Astrocyte (in vitro differentiated cells and primary cell): ENCODE data around the gene PIWIL1. TPM values are rescaled to one million over a fixed set of nuclear protein-coding genes. Genes with fewer than 3 reads are reported as not detected.

Experiments
- DNase-seq: peaks from one replicate; pipeline ENCODE4 v3.0.0-alpha.2; 2010; ENCODE audit warnings: low read depth
- FAIRE-seq: peaks from 2 replicates; lab custom pipeline; 2011; peaks lifted over from hg19 to GRCh38; lab: Jason Lieb, UNC
- H2AFZ ChIP-seq: 2 replicates; pipeline ENCODE4 v1.6.0; 2012; ENCODE audit warnings: low read depth, low read length, inconsistent platforms
- H3K27ac ChIP-seq: 2 replicates; pipeline ENCODE4 v1.5.1; 2011; ENCODE audit warnings: low read depth, low read length, inconsistent platforms
- H3K27me3 ChIP-seq: 2 replicates; pipeline ENCODE4 v1.6.0; 2011; ENCODE audit warnings: low read length, inconsistent platforms; ENCODE audit not compliant: insufficient read depth
- H3K36me3 ChIP-seq: 2 replicates; pipeline ENCODE4 v1.5.1; 2011; ENCODE audit warnings: low read length, inconsistent platforms; ENCODE audit not compliant: insufficient read depth
- H3K4me1 ChIP-seq: 2 replicates; pipeline ENCODE4 v1.5.1; 2011; ENCODE audit warnings: low read length, inconsistent platforms; ENCODE audit not compliant: insufficient read depth
- H3K4me2 ChIP-seq: 2 replicates; pipeline ENCODE4 v1.6.0; 2012; ENCODE audit warnings: low read length, inconsistent platforms
- H3K4me3 ChIP-seq: 2 replicates; pipeline ENCODE4 v1.5.1; 2011; ENCODE audit warnings: low read depth, mild to moderate bottlenecking, low read length, inconsistent platforms; ENCODE audit not compliant: insufficient read depth
- H3K79me2 ChIP-seq: 2 replicates; pipeline ENCODE4 v1.6.0; 2012; ENCODE audit warnings: mild to moderate bottlenecking, low read length, inconsistent platforms; ENCODE audit not compliant: insufficient read depth
- H3K9ac ChIP-seq: 2 replicates; pipeline ENCODE4 v1.6.0; 2012; ENCODE audit warnings: mild to moderate bottlenecking, low read length, inconsistent platforms
- H3K9me3 ChIP-seq: 2 replicates; pipeline ENCODE4 v1.5.1; 2012; ENCODE audit warnings: low read depth, mild to moderate bottlenecking, low read length, inconsistent platforms; ENCODE audit not compliant: insufficient read depth
- H4K20me1 ChIP-seq: 2 replicates; pipeline ENCODE4 v1.6.0; 2012; ENCODE audit warnings: low read length, inconsistent platforms; ENCODE audit not compliant: insufficient read depth
- H3K27ac Mint-ChIP-seq: one replicate; pipeline ENCODE4 v1.8.0; 2021; ENCODE audit warnings: mild to moderate bottlenecking, mixed read lengths; ENCODE audit not compliant: unreplicated experiment
- H3K27me3 Mint-ChIP-seq: one replicate; pipeline ENCODE4 v1.8.0; 2021; ENCODE audit warnings: low read depth, mixed read lengths; ENCODE audit not compliant: unreplicated experiment
- H3K36me3 Mint-ChIP-seq: one replicate; pipeline ENCODE4 v1.8.0; 2021; ENCODE audit warnings: low read depth, mixed read lengths; ENCODE audit not compliant: unreplicated experiment
- H3K4me1 Mint-ChIP-seq: one replicate; pipeline ENCODE4 v1.8.0; 2021; ENCODE audit warnings: low read depth, mixed read lengths; ENCODE audit not compliant: unreplicated experiment
- H3K4me3 Mint-ChIP-seq: one replicate; pipeline ENCODE4 v1.8.0; 2021; ENCODE audit warnings: mild to moderate bottlenecking, moderate library complexity, mixed read lengths; ENCODE audit not compliant: unreplicated experiment
- H3K9me3 Mint-ChIP-seq: one replicate; pipeline ENCODE4 v1.8.0; 2021; ENCODE audit warnings: mild to moderate bottlenecking, mixed read lengths; ENCODE audit not compliant: unreplicated experiment
- CTCF ChIP-seq: IDR thresholded peaks from 2 replicates; pipeline ENCODE4 v1.5.1; 2011; ENCODE audit warnings: low read depth, mild to moderate bottlenecking, inconsistent platforms, low read length, moderate library complexity; ENCODE audit not compliant: insufficient read depth
- EZH2 ChIP-seq: IDR thresholded peaks from 2 replicates; pipeline ENCODE4 v1.6.1; 2012; ENCODE audit warnings: mild to moderate bottlenecking, low read length, inconsistent platforms; ENCODE audit not compliant: insufficient read depth
- total RNA-seq: library from RNA; stranded (reverse); gene quantifications from 2 replicates; pipeline ENCODE4 v1.2.1, GENCODE V29; 2021

PIWIL1 gene
- total RNA-seq, 1 donor from 2014 or later = not detected

- H3K4me3 Mint-ChIP-seq = no peak overlapping the region
- no peak overlapping the region for H3K9ac ChIP-seq
- peaks cover 3% of the 10 kb centered on the region for H3K9me3 Mint-ChIP-seq
- H3K27ac Mint-ChIP-seq = no peak overlapping the region
- no peaks in the 10 kb centered on the region for H3K27me3 Mint-ChIP-seq
- H3K4me2 ChIP-seq = no peak overlapping the region
- FAIRE-seq (no peak), DNase-seq (no peak)
- no peaks in the 10 kb centered on the region for H3K4me1 Mint-ChIP-seq
- H3K27ac ChIP-seq = no peak overlapping the region
- H4K20me1 ChIP-seq = no peaks in the 10 kb centered on the region
- no peaks in the 10 kb centered on the region for H3K79me2 ChIP-seq
- no peak overlapping the region for H3K4me3 ChIP-seq
- H3K4me1 ChIP-seq = no peaks in the 10 kb centered on the region
- no peak for TF ChIP-seq CTCF
- no peak for TF ChIP-seq EZH2
- H3K36me3 ChIP-seq = no peaks in the 10 kb centered on the region
- no peaks in the 10 kb centered on the region for H3K36me3 Mint-ChIP-seq
- no peak overlapping the region for H2AFZ ChIP-seq
- H3K27me3 ChIP-seq = no peaks in the 10 kb centered on the region
- H3K9me3 ChIP-seq = no peaks in the 10 kb centered on the region
Observed at GRCh38 chr12:130367523-130367922, 29.8 kb downstream of the PIWIL1 start.

GRCh38 chr12:130369816-130370215 is 32.1 kb downstream of the PIWIL1 start:
- Histone ChIP-seq H3K9me3 (no peaks in the 10 kb centered on the region), H2AFZ (no peak overlapping the region), H3K4me3 (no peak overlapping the region), H3K4me2 (no peak overlapping the region), H3K27ac (no peak overlapping the region), H4K20me1 (no peaks in the 10 kb centered on the region), H3K36me3 (no peaks in the 10 kb centered on the region), H3K9ac (no peak overlapping the region), H3K79me2 (no peaks in the 10 kb centered on the region), H3K4me1 (no peaks in the 10 kb centered on the region), H3K27me3 (no peaks in the 10 kb centered on the region)
- no peak overlapping the region for H3K27ac Mint-ChIP-seq
- DNase-seq (no peak), FAIRE-seq (no peak)
- H3K27me3 Mint-ChIP-seq = no peaks in the 10 kb centered on the region
- H3K9me3 Mint-ChIP-seq = no peaks in the 10 kb centered on the region
- no peak overlapping the region for H3K4me3 Mint-ChIP-seq
- no peaks in the 10 kb centered on the region for H3K4me1 Mint-ChIP-seq
- H3K36me3 Mint-ChIP-seq = no peaks in the 10 kb centered on the region
- TF ChIP-seq CTCF (no peak), EZH2 (no peak)

GRCh38 chr12:130371296-130371695 is 33.6 kb downstream of the PIWIL1 start:
- TF ChIP-seq CTCF (no peak), EZH2 (no peak)
- Histone ChIP-seq H3K4me2 (no peak overlapping the region), H3K36me3 (no peaks in the 10 kb centered on the region), H3K79me2 (no peaks in the 10 kb centered on the region), H3K27ac (no peak overlapping the region), H3K9ac (no peak overlapping the region), H4K20me1 (no peaks in the 10 kb centered on the region), H3K9me3 (no peaks in the 10 kb centered on the region), H3K27me3 (no peaks in the 10 kb centered on the region), H3K4me3 (no peak overlapping the region), H3K4me1 (no peaks in the 10 kb centered on the region), H2AFZ (no peak overlapping the region)
- peaks cover 2% of the 10 kb centered on the region for H3K9me3 Mint-ChIP-seq
- H3K4me1 Mint-ChIP-seq = no peaks in the 10 kb centered on the region
- no peak for FAIRE-seq
- no peak for DNase-seq
- H3K36me3 Mint-ChIP-seq = no peaks in the 10 kb centered on the region
- H3K4me3 Mint-ChIP-seq = no peak overlapping the region
- H3K27ac Mint-ChIP-seq = no peak overlapping the region
- H3K27me3 Mint-ChIP-seq = no peaks in the 10 kb centered on the region
